ENCODE measurements around the gene RGMB.

GRCh38 chr5:98786191-98786853, 12.9 kb downstream of the RGMB start:
- TF ChIP-seq EZH2 (IDR thresholded peaks at IDR 0.05; ENCODE audit: borderline replicate concordance, insufficient read depth, low read depth, low read length, poor library complexity, severe bottlenecking) (no peak), CTCF (IDR thresholded peaks at IDR 0.05) (no peak)

Data from B cell (primary cell).